IPS-18a (cell line): Measurements from ENCODE around the gene ZEB1.
"Not testable (repeated sequence)": the region's sequence is repeated elsewhere in the genome, so short reads cannot be mapped to it uniquely, and the experiment has no call there.

ENCODE experiments used
- H3K27ac ChIP-seq: one replicate; pipeline ENCODE4 v1.5.1; 2013; ENCODE audit warnings: low read length
- H3K27me3 ChIP-seq: one replicate; pipeline ENCODE4 v1.6.1; 2013; ENCODE audit warnings: mild to moderate bottlenecking, low read length; ENCODE audit not compliant: control insufficient read depth, insufficient read depth
- H3K36me3 ChIP-seq: one replicate; pipeline ENCODE4 v1.6.1; 2013; ENCODE audit warnings: low read depth, low read length; ENCODE audit not compliant: control insufficient read depth
- H3K4me1 ChIP-seq: one replicate; pipeline ENCODE4 v1.6.1; 2013; ENCODE audit warnings: low read depth, low read length; ENCODE audit not compliant: control insufficient read depth
- H3K4me3 ChIP-seq: one replicate; pipeline ENCODE4 v1.5.1; 2013; ENCODE audit warnings: low read length
- H3K9ac ChIP-seq: one replicate; pipeline ENCODE4 v1.6.1; 2013; ENCODE audit warnings: mild to moderate bottlenecking, low read length, moderate library complexity
- H3K9me3 ChIP-seq: one replicate; pipeline ENCODE4 v1.6.1; 2013; ENCODE audit warnings: low read depth, low read length; ENCODE audit not compliant: control insufficient read depth

Gene ZEB1

GRCh38 chr10:31428499-31428898 lies 109.5 kb downstream of the ZEB1 start:
- H3K9ac ChIP-seq, H3K27me3 ChIP-seq, H3K9me3 ChIP-seq, H3K4me3 ChIP-seq, H3K4me1 ChIP-seq, H3K27ac ChIP-seq, H3K36me3 ChIP-seq: not testable (repeated sequence)

- Histone ChIP-seq H3K9ac (no peak overlapping the region), H3K27ac (no peak overlapping the region), H3K9me3 (no peaks in the 10 kb centered on the region), H3K27me3 (no peaks in the 10 kb centered on the region), H3K4me1 (no peaks in the 10 kb centered on the region), H3K36me3 (no peaks in the 10 kb centered on the region), H3K4me3 (no peak overlapping the region)
These were observed 112.0 kb downstream of the ZEB1 start for GRCh38 chr10:31431021-31431420.

GRCh38 chr10:31437959-31438358 lies 118.9 kb downstream of the ZEB1 start:
- Histone ChIP-seq H3K9ac (no peak overlapping the region), H3K27me3 (no peaks in the 10 kb centered on the region), H3K4me1 (no peaks in the 10 kb centered on the region), H3K27ac (no peak overlapping the region), H3K9me3 (no peaks in the 10 kb centered on the region), H3K36me3 (no peaks in the 10 kb centered on the region), H3K4me3 (no peak overlapping the region)

- Histone ChIP-seq H3K36me3 (no peaks in the 10 kb centered on the region), H3K9me3 (no peaks in the 10 kb centered on the region), H3K4me1 (no peaks in the 10 kb centered on the region), H3K9ac (no peak overlapping the region), H3K27ac (no peak overlapping the region), H3K4me3 (no peak overlapping the region), H3K27me3 (no peaks in the 10 kb centered on the region)
These were observed 132.8 kb downstream of the ZEB1 start for GRCh38 chr10:31451766-31452165.

- H3K36me3 ChIP-seq, result no peaks in the 10 kb centered on the region
These were observed 137.5 kb downstream of the ZEB1 start for GRCh38 chr10:31456468-31456867.

GRCh38 chr10:31457858-31458257 lies 138.8 kb downstream of the ZEB1 start:
- H3K27me3 ChIP-seq, result no peaks in the 10 kb centered on the region
- no peaks in the 10 kb centered on the region for H3K4me1 ChIP-seq
- H3K36me3 ChIP-seq, result no peaks in the 10 kb centered on the region
- no peak overlapping the region for H3K4me3 ChIP-seq
- H3K27ac ChIP-seq, result no peak overlapping the region
- no peaks in the 10 kb centered on the region for H3K9me3 ChIP-seq
- H3K9ac ChIP-seq, result no peak overlapping the region

More at GRCh38 chr10:31456468-31456867, 137.5 kb downstream of the ZEB1 start:
- H3K27me3 ChIP-seq, result no peaks in the 10 kb centered on the region
- H3K27ac ChIP-seq, result no peak overlapping the region
- no peaks in the 10 kb centered on the region for H3K9me3 ChIP-seq
- H3K9ac ChIP-seq, result no peak overlapping the region
- H3K4me3 ChIP-seq, result no peak overlapping the region
- no peaks in the 10 kb centered on the region for H3K4me1 ChIP-seq

- H3K9me3 ChIP-seq, result no peaks in the 10 kb centered on the region
- no peaks in the 10 kb centered on the region for H3K27me3 ChIP-seq
- H3K36me3 ChIP-seq, result no peaks in the 10 kb centered on the region
- H3K4me3 ChIP-seq, result no peak overlapping the region
- H3K4me1 ChIP-seq, result no peaks in the 10 kb centered on the region
- H3K9ac ChIP-seq, result no peak overlapping the region
- H3K27ac ChIP-seq, result no peak overlapping the region
These were observed 140.0 kb downstream of the ZEB1 start for GRCh38 chr10:31458974-31459373.

- Histone ChIP-seq H3K27me3 (no peaks in the 10 kb centered on the region), H3K9ac (no peak overlapping the region), H3K9me3 (no peaks in the 10 kb centered on the region), H3K4me3 (no peak overlapping the region), H3K4me1 (no peaks in the 10 kb centered on the region), H3K27ac (no peak overlapping the region), H3K36me3 (no peaks in the 10 kb centered on the region)
These were observed 141.2 kb downstream of the ZEB1 start for GRCh38 chr10:31460242-31460641.

GRCh38 chr10:31464552-31464951 lies 145.5 kb downstream of the ZEB1 start:
- peaks cover 4% of the 10 kb centered on the region for H3K4me1 ChIP-seq
- H3K36me3 ChIP-seq, result no peaks in the 10 kb centered on the region
- no peak overlapping the region for H3K9ac ChIP-seq
- H3K9me3 ChIP-seq, result no peaks in the 10 kb centered on the region
- H3K27me3 ChIP-seq, result no peaks in the 10 kb centered on the region
- no peak overlapping the region for H3K4me3 ChIP-seq
- H3K27ac ChIP-seq, result no peak overlapping the region

- H3K4me1 ChIP-seq, result peaks cover 4% of the 10 kb centered on the region
- no peak overlapping the region for H3K9ac ChIP-seq
- H3K4me3 ChIP-seq, result no peak overlapping the region
- H3K36me3 ChIP-seq, result no peaks in the 10 kb centered on the region
- H3K27me3 ChIP-seq, result no peaks in the 10 kb centered on the region
- no peaks in the 10 kb centered on the region for H3K9me3 ChIP-seq
- no peak overlapping the region for H3K27ac ChIP-seq
These were observed 147.3 kb downstream of the ZEB1 start for GRCh38 chr10:31466313-31466712.

- no peaks in the 10 kb centered on the region for H3K27me3 ChIP-seq
- no peaks in the 10 kb centered on the region for H3K36me3 ChIP-seq
- H3K4me3 ChIP-seq, result no peak overlapping the region
- no peaks in the 10 kb centered on the region for H3K9me3 ChIP-seq
- H3K4me1 ChIP-seq, result peaks cover 4% of the 10 kb centered on the region
- H3K27ac ChIP-seq, result no peak overlapping the region
- no peak overlapping the region for H3K9ac ChIP-seq
These were observed 148.9 kb downstream of the ZEB1 start for GRCh38 chr10:31467791-31468535.

- H3K9me3 ChIP-seq, result no peaks in the 10 kb centered on the region
- H3K9ac ChIP-seq, result no peak overlapping the region
- H3K4me3 ChIP-seq, result no peak overlapping the region
- no peaks in the 10 kb centered on the region for H3K36me3 ChIP-seq
- H3K27me3 ChIP-seq, result no peaks in the 10 kb centered on the region
- H3K4me1 ChIP-seq, result peaks cover 4% of the 10 kb centered on the region
- no peak overlapping the region for H3K27ac ChIP-seq
These were observed 149.5 kb downstream of the ZEB1 start for GRCh38 chr10:31468536-31468859.
